Neural crest cell (in vitro differentiated cells): ENCODE data around the gene TPI1. TPM values are rescaled to one million over a fixed set of nuclear protein-coding genes. Genes with fewer than 3 reads are reported as not detected.

Experiments used
- DNase-seq: peaks from one replicate; pipeline ENCODE4 v3.0.0; 2021; ENCODE audit warnings: low read depth, mixed read lengths, low spot score
- H3K27ac Mint-ChIP-seq: one replicate; pipeline ENCODE4 v1.8.0; 2021; ENCODE audit warnings: mild to moderate bottlenecking, mixed read lengths; ENCODE audit not compliant: unreplicated experiment
- H3K27me3 Mint-ChIP-seq: 2 replicates; pipeline ENCODE4 v1.8.0; 2021; ENCODE audit warnings: low read depth, mild to moderate bottlenecking, mixed read lengths
- H3K36me3 Mint-ChIP-seq: 2 replicates; pipeline ENCODE4 v1.8.0; 2021; ENCODE audit warnings: low read depth, mild to moderate bottlenecking, mixed read lengths
- H3K4me1 Mint-ChIP-seq: 2 replicates; pipeline ENCODE4 v1.8.0; 2021; ENCODE audit warnings: mixed read lengths
- H3K4me3 Mint-ChIP-seq: one replicate; pipeline ENCODE4 v1.8.0; 2021; ENCODE audit warnings: mild to moderate bottlenecking, mixed read lengths
- H3K9me3 Mint-ChIP-seq: 2 replicates; pipeline ENCODE4 v1.8.0; 2021; ENCODE audit warnings: mixed read lengths
- CTCF ChIP-seq: fragments of 200-600 bp; sonication (generic); conservative IDR thresholded peaks from 2 replicates; pipeline ENCODE4 v1.5.0; 2021; ENCODE audit warnings: antibody characterized with exemption, mild to moderate bottlenecking
- total RNA-seq: library from RNA; stranded (reverse); gene quantifications from 2 replicates; pipeline ENCODE4 v1.2.1, GENCODE V29; 2021

TPI1 gene
- total RNA-seq, 1 donor from 2014 or later: 685 TPM

- Mint-ChIP-seq H3K27me3 (peaks cover 2% of the 10 kb centered on the region), H3K4me1 (peaks cover 27% of the 10 kb centered on the region), H3K36me3 (peaks cover 8% of the 10 kb centered on the region), H3K27ac (no peak overlapping the region), H3K4me3 (peak overlapping the region; percentile 51), H3K9me3 (no peaks in the 10 kb centered on the region)
- no peak for DNase-seq
- no peak for TF ChIP-seq CTCF
These were observed 12.0 kb upstream of the TPI1 start for GRCh38 chr12:6855322-6855721.

GRCh38 chr12:6858799-6859198 lies 8.5 kb upstream of the TPI1 start:
- no peak for TF ChIP-seq CTCF
- H3K4me3 Mint-ChIP-seq: no peak overlapping the region
- peaks cover 22% of the 10 kb centered on the region for H3K36me3 Mint-ChIP-seq
- no peak overlapping the region for H3K27ac Mint-ChIP-seq
- no peaks in the 10 kb centered on the region for H3K9me3 Mint-ChIP-seq
- H3K4me1 Mint-ChIP-seq: peaks cover 5% of the 10 kb centered on the region
- DNase-seq: no peak
- no peaks in the 10 kb centered on the region for H3K27me3 Mint-ChIP-seq

- DNase-seq: no peak
- no peak overlapping the region for H3K27ac Mint-ChIP-seq
- peak overlapping the region; percentile 56 for H3K4me3 Mint-ChIP-seq
- no peak for TF ChIP-seq CTCF
- H3K9me3 Mint-ChIP-seq: no peaks in the 10 kb centered on the region
- no peaks in the 10 kb centered on the region for H3K27me3 Mint-ChIP-seq
- H3K36me3 Mint-ChIP-seq: peaks cover 28% of the 10 kb centered on the region
- H3K4me1 Mint-ChIP-seq: no peaks in the 10 kb centered on the region
These were observed 7.2 kb upstream of the TPI1 start for GRCh38 chr12:6860116-6860515.

GRCh38 chr12:6860942-6861341 lies 6.4 kb upstream of the TPI1 start:
- no peak for TF ChIP-seq CTCF
- Mint-ChIP-seq H3K9me3 (no peaks in the 10 kb centered on the region), H3K4me3 (peak overlapping the region; percentile 32), H3K4me1 (no peaks in the 10 kb centered on the region), H3K27me3 (no peaks in the 10 kb centered on the region), H3K27ac (peak overlapping the region; percentile 48), H3K36me3 (peaks cover 31% of the 10 kb centered on the region)
- DNase-seq: no peak

- Mint-ChIP-seq H3K4me3 (no peak overlapping the region), H3K27me3 (no peaks in the 10 kb centered on the region)
- TF ChIP-seq CTCF: no peak
These were observed 5.9 kb upstream of the TPI1 start for GRCh38 chr12:6861391-6861790.

DNA sequence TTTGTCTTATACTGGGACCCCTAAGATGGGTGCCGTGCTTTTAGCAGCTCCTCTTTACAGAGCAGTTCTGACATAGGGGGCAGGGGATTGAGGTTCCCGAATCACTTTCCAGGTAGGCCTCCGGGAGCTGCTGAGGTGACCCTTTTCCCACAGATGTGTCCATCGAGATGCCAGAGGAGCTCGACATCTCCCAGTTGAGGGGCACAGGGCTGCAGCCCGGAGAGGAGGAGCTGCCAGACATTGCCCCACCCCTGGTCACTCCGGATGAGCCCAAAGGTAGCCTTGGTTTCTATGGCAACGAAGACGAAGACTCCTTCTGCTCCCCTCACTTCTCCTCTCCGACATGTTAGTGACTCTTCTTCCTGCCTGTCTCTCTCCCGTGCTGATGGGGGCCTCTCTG lies 4.3 kb upstream of the TPI1 start:
- Mint-ChIP-seq H3K27me3 (no peaks in the 10 kb centered on the region), H3K27ac (no peak overlapping the region)

More at GRCh38 chr12:6861391-6861790, 5.9 kb upstream of the TPI1 start:
- H3K4me1 Mint-ChIP-seq: peaks cover under 1% of the 10 kb centered on the region
- DNase-seq: no peak
- no peaks in the 10 kb centered on the region for H3K9me3 Mint-ChIP-seq
- no peak overlapping the region for H3K27ac Mint-ChIP-seq
- H3K36me3 Mint-ChIP-seq: peaks cover 31% of the 10 kb centered on the region

More for the DNA sequence above, 4.3 kb upstream of the TPI1 start:
- Mint-ChIP-seq H3K4me1 (peaks cover 11% of the 10 kb centered on the region), H3K4me3 (no peak overlapping the region), H3K36me3 (peaks cover 28% of the 10 kb centered on the region), H3K9me3 (no peaks in the 10 kb centered on the region)
- no peak for TF ChIP-seq CTCF
- DNase-seq: no peak
